SK-N-DZ (cell line): ENCODE results near the gene GPR107.

Experiments
- DNase-seq: peaks from one replicate; pipeline ENCODE4 v3.0.0-alpha.2; 2015; ENCODE audit warnings: low spot score

The GPR107 gene

GRCh38 chr9:130054325-130054786 is 650 bp downstream of the GPR107 start:
- peak; percentile 16 for DNase-seq

- DNase-seq = no peak
Measured at GRCh38 chr9:130054820-130055219, 1.1 kb downstream of the GPR107 start.

GRCh38 chr9:130058154-130058553 is 4.4 kb downstream of the GPR107 start:
- no peak for DNase-seq

- no peak for DNase-seq
Measured at GRCh38 chr9:130058887-130059286, 5.2 kb downstream of the GPR107 start.

GRCh38 chr9:130060296-130060695 is 6.6 kb downstream of the GPR107 start:
- no peak for DNase-seq

GRCh38 chr9:130062750-130063149 is 9.0 kb downstream of the GPR107 start:
- no peak for DNase-seq

- no peak for DNase-seq
Measured at GRCh38 chr9:130064621-130065020, 10.9 kb downstream of the GPR107 start.

GRCh38 chr9:130069048-130069447 is 15.3 kb downstream of the GPR107 start:
- no peak for DNase-seq

- no peak for DNase-seq
Measured at GRCh38 chr9:130072515-130073235, 19.0 kb downstream of the GPR107 start.

GRCh38 chr9:130073373-130073772 is 19.7 kb downstream of the GPR107 start:
- DNase-seq = no peak

- DNase-seq = no peak
Measured at GRCh38 chr9:130078547-130078946, 24.8 kb downstream of the GPR107 start.

GRCh38 chr9:130084337-130084736 is 30.6 kb downstream of the GPR107 start:
- DNase-seq = no peak

GRCh38 chr9:130088051-130088450 is 34.3 kb downstream of the GPR107 start:
- no peak for DNase-seq

GRCh38 chr9:130089141-130089540 is 35.4 kb downstream of the GPR107 start:
- no peak for DNase-seq

- no peak for DNase-seq
Measured at GRCh38 chr9:130090915-130091314, 37.2 kb downstream of the GPR107 start.

GRCh38 chr9:130092910-130093309 is 39.2 kb downstream of the GPR107 start:
- DNase-seq = no peak

GRCh38 chr9:130095872-130096271 is 42.2 kb downstream of the GPR107 start:
- DNase-seq = no peak

- no peak for DNase-seq
Measured at GRCh38 chr9:130100681-130101080, 47.0 kb downstream of the GPR107 start.

- no peak for DNase-seq
Measured at GRCh38 chr9:130101915-130102314, 48.2 kb downstream of the GPR107 start.

GRCh38 chr9:130104491-130105193 is 50.9 kb downstream of the GPR107 start:
- no peak for DNase-seq

- DNase-seq = no peak
Measured at GRCh38 chr9:130106860-130107233, 53.1 kb downstream of the GPR107 start.

- DNase-seq = peak; percentile 77
Measured at GRCh38 chr9:130107234-130107861, 53.6 kb downstream of the GPR107 start.

- no peak for DNase-seq
Measured at GRCh38 chr9:130107955-130108354, 54.2 kb downstream of the GPR107 start.
